GM13976 (cell line): ENCODE measurements around the gene GABRG3.

ENCODE experiments used
- DNase-seq: peaks from one replicate; pipeline ENCODE4 v3.0.0; 2012; ENCODE audit warnings: low spot score
- in situ Hi-C: fragments of 300-500 bp; cut with MboI; formaldehyde crosslinking; loops from one replicate; pipeline ENCODE4 v1.12.0; 2022; ENCODE audit warnings: low sequenced_read_pairs, mixed read lengths, inconsistent platforms; ENCODE audit not compliant: unreplicated experiment
- TF ChIP-seq, protein P1 (sequence below): IDR thresholded peaks from 2 replicates; pipeline ENCODE4 v1.5.1; 2012; ENCODE audit warnings: borderline replicate concordance, mild to moderate bottlenecking; ENCODE audit not compliant: insufficient read depth; ENCODE audit errors: extremely low read depth, missing control alignments, control extremely low read depth

GABRG3 gene

DNA sequence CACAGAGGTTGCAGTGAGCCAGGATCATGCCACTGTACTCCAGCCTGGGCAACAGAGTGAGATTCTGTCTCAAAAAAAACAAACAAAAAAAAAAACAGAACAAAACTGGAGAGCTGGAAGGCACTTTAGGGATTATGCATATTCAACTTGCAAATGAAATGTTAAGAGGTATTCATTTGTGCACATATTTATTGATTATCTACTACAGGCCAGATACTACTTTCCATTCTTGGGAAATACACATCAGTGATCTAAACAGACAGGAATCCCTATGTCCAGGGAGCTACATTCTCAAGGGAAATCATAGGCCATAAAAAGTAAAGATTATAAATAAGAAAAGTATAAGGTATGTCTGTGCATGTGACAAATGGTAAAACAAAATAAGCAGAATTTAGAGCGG, 322.6 kb downstream of the GABRG3 start:
- no peak for DNase-seq
- in situ Hi-C loops = no loop called here
- TF ChIP-seq, protein P1, sequence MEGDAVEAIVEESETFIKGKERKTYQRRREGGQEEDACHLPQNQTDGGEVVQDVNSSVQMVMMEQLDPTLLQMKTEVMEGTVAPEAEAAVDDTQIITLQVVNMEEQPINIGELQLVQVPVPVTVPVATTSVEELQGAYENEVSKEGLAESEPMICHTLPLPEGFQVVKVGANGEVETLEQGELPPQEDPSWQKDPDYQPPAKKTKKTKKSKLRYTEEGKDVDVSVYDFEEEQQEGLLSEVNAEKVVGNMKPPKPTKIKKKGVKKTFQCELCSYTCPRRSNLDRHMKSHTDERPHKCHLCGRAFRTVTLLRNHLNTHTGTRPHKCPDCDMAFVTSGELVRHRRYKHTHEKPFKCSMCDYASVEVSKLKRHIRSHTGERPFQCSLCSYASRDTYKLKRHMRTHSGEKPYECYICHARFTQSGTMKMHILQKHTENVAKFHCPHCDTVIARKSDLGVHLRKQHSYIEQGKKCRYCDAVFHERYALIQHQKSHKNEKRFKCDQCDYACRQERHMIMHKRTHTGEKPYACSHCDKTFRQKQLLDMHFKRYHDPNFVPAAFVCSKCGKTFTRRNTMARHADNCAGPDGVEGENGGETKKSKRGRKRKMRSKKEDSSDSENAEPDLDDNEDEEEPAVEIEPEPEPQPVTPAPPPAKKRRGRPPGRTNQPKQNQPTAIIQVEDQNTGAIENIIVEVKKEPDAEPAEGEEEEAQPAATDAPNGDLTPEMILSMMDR = no peak

DNA sequence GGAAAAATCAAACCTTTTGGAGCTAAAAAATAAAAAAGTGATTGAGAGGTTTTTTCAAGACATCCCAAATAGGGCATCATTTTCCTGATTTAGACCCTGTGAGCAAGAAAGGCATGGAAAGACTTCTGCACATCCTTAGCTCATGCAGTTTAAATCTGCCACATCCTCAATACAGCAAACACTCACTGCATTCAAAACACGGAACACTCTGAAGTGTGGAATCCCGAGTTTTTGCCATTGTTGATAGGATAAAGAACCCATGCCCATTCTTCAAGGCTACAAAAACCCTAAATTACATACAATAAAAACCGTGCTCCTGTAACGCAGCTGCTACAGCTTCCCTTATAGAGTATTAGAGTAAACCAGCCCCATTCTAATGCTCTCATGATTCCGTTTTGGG, 346.8 kb downstream of the GABRG3 start:
- TF ChIP-seq, protein P1 = no peak
- in situ Hi-C loops = no loop called here
- no peak for DNase-seq

DNA sequence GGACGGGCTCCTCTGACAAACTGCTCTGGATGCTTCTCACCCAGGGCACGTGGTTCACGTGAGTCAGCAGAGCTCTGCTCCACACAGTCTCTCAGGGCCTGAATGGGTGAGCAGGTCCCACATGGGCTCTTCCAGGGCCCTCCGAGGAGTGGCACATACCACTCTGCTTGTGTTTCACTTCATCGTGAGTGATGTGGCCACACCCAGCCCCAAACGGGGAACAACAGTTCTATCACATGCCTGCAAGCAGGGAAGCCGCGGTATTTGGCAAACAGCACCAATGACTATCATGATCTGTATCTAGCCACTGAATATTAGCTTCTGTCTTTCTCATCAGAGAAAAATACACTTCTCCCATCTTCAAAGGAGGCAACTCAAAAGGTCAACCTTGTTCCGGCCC, 352.8 kb downstream of the GABRG3 start:
- TF ChIP-seq, protein P1 = no peak
- DNase-seq = no peak
- in situ Hi-C loops = no loop called here

DNA sequence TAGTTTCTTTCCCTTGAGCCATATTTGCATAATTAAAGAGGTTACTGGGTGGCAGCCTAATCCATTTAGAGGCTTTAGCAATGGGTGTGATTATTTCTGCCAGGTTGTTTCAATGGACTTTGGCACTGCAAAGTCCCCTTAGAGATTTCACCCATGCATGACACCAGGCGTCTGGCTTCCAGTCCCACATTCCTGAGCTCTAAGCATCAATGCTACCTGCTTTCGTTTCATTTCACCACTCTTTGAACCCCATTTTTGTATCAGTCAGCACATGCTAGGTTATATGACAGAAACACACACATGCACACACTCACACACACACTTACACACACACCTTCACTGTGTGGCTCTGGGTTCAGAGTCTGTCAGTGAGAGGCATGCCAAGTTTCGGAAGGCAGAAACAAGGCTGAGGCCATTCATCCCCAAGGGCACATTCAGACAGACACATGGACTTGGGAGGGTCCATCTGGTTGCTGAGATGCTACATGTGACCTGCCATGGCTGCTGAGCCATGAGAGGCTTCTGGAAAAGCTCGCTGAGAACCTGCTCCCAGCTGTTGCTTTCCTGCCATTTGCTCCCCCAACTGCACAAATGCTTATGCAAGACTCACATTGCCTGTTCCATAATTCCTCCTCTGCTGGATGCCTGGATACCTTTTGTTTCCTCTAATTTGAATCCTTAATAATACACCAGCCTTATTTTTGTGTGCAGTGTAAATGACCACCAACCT, 354.1 kb downstream of the GABRG3 start:
- no peak for DNase-seq

DNA sequence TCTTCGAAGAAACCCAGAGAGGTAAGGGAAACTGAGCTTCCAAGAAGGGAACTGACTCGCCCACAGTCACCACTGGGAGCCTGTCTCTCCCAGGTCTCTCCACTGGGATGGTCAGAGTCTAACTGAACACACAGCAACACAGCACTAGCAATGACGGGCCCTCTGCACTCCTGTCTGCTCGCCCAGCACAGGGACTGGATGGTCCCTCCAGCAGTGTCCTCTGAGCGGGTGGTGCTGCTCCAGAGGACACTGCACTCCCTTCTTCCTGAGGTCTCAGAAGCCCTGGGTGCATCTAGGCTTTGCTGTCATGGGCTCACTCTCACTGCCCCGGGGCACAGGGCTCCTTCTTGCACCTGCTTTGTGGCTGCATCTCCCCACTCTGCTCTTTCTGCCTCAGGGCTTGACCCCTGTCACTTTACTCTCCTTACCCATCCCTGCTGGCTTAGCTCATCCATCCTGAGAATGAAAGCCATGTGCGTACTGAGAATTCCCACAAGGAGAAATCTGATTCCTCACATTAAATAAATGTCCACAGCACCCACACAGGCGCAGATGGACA, 356.6 kb downstream of the GABRG3 start:
- no peak for DNase-seq
- TF ChIP-seq, protein P1 = no peak
- in situ Hi-C loops = no loop called here

More for the DNA sequence above, 354.1 kb downstream of the GABRG3 start:
- in situ Hi-C loops = no loop called here
- TF ChIP-seq, protein P1 = no peak

DNA sequence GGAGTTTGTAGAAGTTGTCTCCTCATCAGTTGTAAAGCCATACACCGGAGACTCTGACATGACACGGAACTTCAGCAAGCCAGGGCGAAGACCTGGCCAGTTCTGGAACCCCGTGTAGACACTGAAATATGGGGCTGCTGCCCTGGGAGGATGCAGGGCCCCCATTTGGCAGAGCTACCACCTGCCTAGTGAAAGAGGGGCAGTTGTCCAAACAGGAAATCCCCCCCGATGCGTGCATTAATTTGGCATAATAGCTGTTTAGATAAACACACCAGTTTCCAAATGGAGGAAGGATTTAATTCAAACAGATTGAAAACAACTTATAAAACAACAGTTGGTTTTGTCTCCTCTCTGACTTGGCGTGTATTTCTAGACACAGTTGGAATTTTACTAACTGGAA, 357.2 kb downstream of the GABRG3 start:
- in situ Hi-C loops = no loop called here

More for the DNA sequence above, 357.2 kb downstream of the GABRG3 start:
- TF ChIP-seq, protein P1 = no peak
- no peak for DNase-seq
